CD14-positive monocyte (primary cell): Measurements from ENCODE around the gene CD2BP2. TPM values are rescaled to one million over a fixed set of nuclear protein-coding genes. Genes with fewer than 3 reads are reported as not detected.

Source experiments
- DNase-seq, 3 donors: peaks; one replicate each; pipeline ENCODE4 v3.0.0-alpha.2; 2011 to 2022
- H2AFZ ChIP-seq: 2 replicates; pipeline ENCODE4 v1.6.0; 2012; ENCODE audit warnings: mild to moderate bottlenecking, low read depth, low read length, inconsistent platforms; ENCODE audit not compliant: insufficient read depth, poor library complexity, severe bottlenecking
- H3K27ac ChIP-seq, 2 donors: 1 replicate in 1 of 2; 2 replicates in 1 of 2; pipeline ENCODE4 v1.5.1; 2012 to 2013; ENCODE audit warnings: low read length in 2 of 2, control low read depth in 1 of 2, inconsistent platforms in 1 of 2, low read depth in 1 of 2, mild to moderate bottlenecking in 1 of 2
- H3K27me3 ChIP-seq, 2 donors: one replicate each; pipeline versions ENCODE4 v1.6.0 to v1.6.1; 2011 to 2013; ENCODE audit warnings: low read length in 2 of 2; ENCODE audit not compliant: control insufficient read depth in 2 of 2, insufficient read depth in 2 of 2
- H3K36me3 ChIP-seq, 2 donors: replicated peaks in 1 of 2; 1 replicate in 1 of 2; 2 replicates in 1 of 2; pipeline versions ENCODE4 v1.5.1 to v1.6.1; 2012 to 2013; ENCODE audit warnings: low read length in 2 of 2, control low read depth in 1 of 2, inconsistent platforms in 1 of 2, mild to moderate bottlenecking in 1 of 2; ENCODE audit not compliant: insufficient read depth in 2 of 2, control insufficient read depth in 1 of 2
- H3K4me1 ChIP-seq, 2 donors: 1 replicate in 1 of 2; 2 replicates in 1 of 2; pipeline versions ENCODE4 v1.5.1 to v1.6.1; 2012 to 2013; ENCODE audit warnings: low read length in 2 of 2, control low read depth in 1 of 2, inconsistent platforms in 1 of 2, mild to moderate bottlenecking in 1 of 2, moderate library complexity in 1 of 2; ENCODE audit not compliant: insufficient read depth in 2 of 2, control insufficient read depth in 1 of 2
- H3K4me2 ChIP-seq: replicated peaks from 2 replicates; pipeline ENCODE3; 2012; ENCODE audit warnings: low read length, moderate library complexity, mild to moderate bottlenecking; ENCODE audit not compliant: poor library complexity, severe bottlenecking; ENCODE audit errors: extremely low read depth
- H3K4me3 ChIP-seq, 3 experiments: fragments of 200-600 bp in 1 of 3; sonication (generic) in 1 of 3; replicated peaks in 1 of 3; 1 replicate in 2 of 3; 2 replicates in 1 of 3; pipeline ENCODE4 v1.5.1; 2011 to 2013; ENCODE audit warnings: low read length in 3 of 3, mild to moderate bottlenecking in 3 of 3, control low read depth in 2 of 3, low read depth in 2 of 3, inconsistent platforms in 1 of 3, moderate library complexity in 1 of 3
- H3K79me2 ChIP-seq: 2 replicates; pipeline ENCODE4 v1.6.0; 2012; ENCODE audit warnings: mild to moderate bottlenecking, control low read depth, inconsistent platforms, low read length, moderate library complexity; ENCODE audit not compliant: insufficient read depth
- H3K9ac ChIP-seq: 2 replicates; pipeline ENCODE4 v1.6.0; 2017; ENCODE audit warnings: low read length, mild to moderate bottlenecking; ENCODE audit not compliant: insufficient read depth, poor library complexity, severe bottlenecking
- H3K9me3 ChIP-seq, 2 donors: replicated peaks in 1 of 2; 1 replicate in 1 of 2; 2 replicates in 1 of 2; pipeline versions ENCODE4 v1.5.1 to v1.6.1; 2012 to 2013; ENCODE audit warnings: low read length in 2 of 2, control low read depth in 1 of 2; ENCODE audit not compliant: control insufficient read depth in 1 of 2, insufficient read depth in 1 of 2
- H4K20me1 ChIP-seq: 2 replicates; pipeline ENCODE4 v1.6.0; 2012; ENCODE audit warnings: mild to moderate bottlenecking, low read length, control low read depth, moderate library complexity; ENCODE audit not compliant: insufficient read depth
- H3K27ac Mint-ChIP-seq, 7 donors: one replicate each; pipeline ENCODE4 v1.8.0; 2020; ENCODE audit warnings: mild to moderate bottlenecking in 7 of 7, mixed read lengths in 7 of 7, moderate library complexity in 6 of 7, inconsistent platforms in 2 of 7
- H3K27me3 Mint-ChIP-seq, 3 donors: one replicate each; pipeline ENCODE4 v1.8.0; 2021 to 2022; ENCODE audit warnings: low read depth in 3 of 3, mild to moderate bottlenecking in 3 of 3, mixed read lengths in 3 of 3, moderate library complexity in 3 of 3, inconsistent platforms in 1 of 3
- H3K36me3 Mint-ChIP-seq, 2 donors: one replicate each; pipeline ENCODE4 v1.8.0; 2020; ENCODE audit warnings: mixed read lengths in 2 of 2, inconsistent platforms in 1 of 2, mild to moderate bottlenecking in 1 of 2
- H3K4me1 Mint-ChIP-seq: one replicate; pipeline ENCODE4 v1.8.0; 2020; ENCODE audit warnings: mild to moderate bottlenecking, mixed read lengths
- H3K4me3 Mint-ChIP-seq, 2 donors: one replicate each; pipeline ENCODE4 v1.8.0; 2020; ENCODE audit warnings: mild to moderate bottlenecking in 2 of 2, mixed read lengths in 2 of 2, moderate library complexity in 1 of 2
- H3K9me3 Mint-ChIP-seq, 7 donors: one replicate each; pipeline ENCODE4 v1.8.0; 2020 to 2022; ENCODE audit warnings: mixed read lengths in 7 of 7, mild to moderate bottlenecking in 6 of 7, moderate library complexity in 6 of 7, inconsistent platforms in 2 of 7
- WGBS: methylation state at CpG from one replicate; pipeline ENCODE4 v1.1.5; 2013; ENCODE audit warnings: missing lambda C conversion rate; ENCODE audit not compliant: insufficient coverage; 5-methylcytosine and 5-hydroxymethylcytosine counted together
- intact Hi-C, 2 donors: fragments of 100-400 bp; cut with micrococcal nuclease; formaldehyde crosslinking; loops; one replicate each; pipeline versions ENCODE4 v1.15.0 to v1.15.1; 2023
- polyA plus RNA-seq, 3 donors: library from polyadenylated mRNA; depleted of rRNA in 1 of 3; unstranded in 2 of 3; stranded (reverse) in 1 of 3; fragments of 300-500 nt in 2 of 3; fragments of >200 nt in 1 of 3; fragmentation: Illumina TruSeq in 2 of 3; gene quantifications; 1 replicate in 2 of 3; 2 replicates in 1 of 3; pipeline ENCODE4 v1.2.3, GENCODE V29; 2012 to 2021
- TF ChIP-seq, protein P1 (sequence below): fragments of 200-600 bp; IDR thresholded peaks from one replicate; pipeline ENCODE4 v1.8.0; 2022; ENCODE audit warnings: antibody characterized with exemption, mild to moderate bottlenecking

CD2BP2 gene
- polyA plus RNA-seq, 3 donors = 23.9 to 31.8 (median 31.0) TPM

DNA sequence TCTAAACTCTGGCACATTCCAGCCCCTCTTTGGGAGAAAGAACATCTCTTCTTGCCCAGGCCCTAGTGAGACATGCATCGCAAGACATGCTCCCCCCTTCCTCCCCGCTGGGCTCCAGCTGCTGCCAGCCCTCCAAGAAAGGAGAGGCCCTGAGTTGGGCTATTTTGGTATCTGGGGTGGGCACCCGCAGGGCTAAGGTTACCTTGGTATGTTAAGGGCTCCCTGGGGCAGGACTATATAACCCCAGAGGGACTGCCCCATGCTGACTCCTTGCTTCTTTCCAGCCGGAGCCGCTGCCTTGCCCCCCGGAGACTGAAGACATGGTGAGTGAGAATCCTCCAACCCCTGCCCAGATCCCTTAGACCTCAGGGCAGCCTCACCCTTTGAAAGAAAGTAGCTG, 19.4 kb upstream of the CD2BP2 start, which contains the start of gene MYL11:
Gene MYL11 (plus strand): TSS at position 265 of the 400 bp plus-strand sequence. CDS start 56 bp downstream, at position 321.
- 100% methylated on average over 2 of the region's 6 CpGs for whole genome bisulfite sequencing
- H3K27ac Mint-ChIP-seq = peak within 1 kb of the TSS in 2 of 7 donors; percentile 37 to 50

DNA sequence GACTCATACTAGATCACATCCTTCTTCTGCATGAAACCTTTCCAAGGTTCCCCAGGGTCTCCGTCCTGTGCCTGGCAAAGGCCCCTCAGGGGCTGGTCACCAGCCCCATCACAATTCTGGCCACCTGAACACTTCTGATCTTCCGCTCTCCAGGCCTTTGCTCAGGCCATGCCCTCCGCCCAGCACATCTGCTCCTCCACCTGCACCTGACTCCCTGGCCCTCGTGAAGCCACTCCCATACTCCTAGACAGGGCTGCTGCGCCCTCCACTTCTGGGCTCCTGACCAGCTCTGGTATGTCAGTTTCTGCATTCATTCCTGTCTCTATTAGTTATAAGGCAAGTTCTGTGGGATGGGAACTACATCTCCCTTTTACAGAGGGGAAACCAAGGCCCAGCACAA, 17.6 kb upstream of the CD2BP2 start:
- Mint-ChIP-seq H3K27ac (peak overlapping the region in 3 of 7 donors; percentile 9 to 43 (median 28)), H3K9me3 (peaks cover 0 to 3% (median 0%) of the 10 kb centered on the region in 7 donors), H3K4me3 (peak overlapping the region in 1 of 2 donors; percentile 31), H3K4me1 (peaks cover 35% of the 10 kb centered on the region), H3K27me3 (peaks cover 0 to 6% (median 0%) of the 10 kb centered on the region in 3 donors), H3K36me3 (no peaks in the 10 kb centered on the region)
- TF ChIP-seq, protein P1, sequence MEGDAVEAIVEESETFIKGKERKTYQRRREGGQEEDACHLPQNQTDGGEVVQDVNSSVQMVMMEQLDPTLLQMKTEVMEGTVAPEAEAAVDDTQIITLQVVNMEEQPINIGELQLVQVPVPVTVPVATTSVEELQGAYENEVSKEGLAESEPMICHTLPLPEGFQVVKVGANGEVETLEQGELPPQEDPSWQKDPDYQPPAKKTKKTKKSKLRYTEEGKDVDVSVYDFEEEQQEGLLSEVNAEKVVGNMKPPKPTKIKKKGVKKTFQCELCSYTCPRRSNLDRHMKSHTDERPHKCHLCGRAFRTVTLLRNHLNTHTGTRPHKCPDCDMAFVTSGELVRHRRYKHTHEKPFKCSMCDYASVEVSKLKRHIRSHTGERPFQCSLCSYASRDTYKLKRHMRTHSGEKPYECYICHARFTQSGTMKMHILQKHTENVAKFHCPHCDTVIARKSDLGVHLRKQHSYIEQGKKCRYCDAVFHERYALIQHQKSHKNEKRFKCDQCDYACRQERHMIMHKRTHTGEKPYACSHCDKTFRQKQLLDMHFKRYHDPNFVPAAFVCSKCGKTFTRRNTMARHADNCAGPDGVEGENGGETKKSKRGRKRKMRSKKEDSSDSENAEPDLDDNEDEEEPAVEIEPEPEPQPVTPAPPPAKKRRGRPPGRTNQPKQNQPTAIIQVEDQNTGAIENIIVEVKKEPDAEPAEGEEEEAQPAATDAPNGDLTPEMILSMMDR = no peak
- no peak for DNase-seq
- Histone ChIP-seq H3K79me2 (peaks cover 24% of the 10 kb centered on the region), H3K9ac (no peak overlapping the region), H3K27me3 (no peaks in the 10 kb centered on the region), H3K9me3 (no peaks in the 10 kb centered on the region), H3K4me3 (no peak overlapping the region), H3K4me2 (no peak overlapping the region), H3K4me1 (peaks cover 29 to 39% of the 10 kb centered on the region in 2 donors), H3K36me3 (peaks cover 0 to 1% of the 10 kb centered on the region in 2 donors), H4K20me1 (peaks cover 14% of the 10 kb centered on the region), H2AFZ (no peak overlapping the region), H3K27ac (no peak overlapping the region)
- WGBS = 100% methylated on average over 3 of the region's 5 CpGs
- intact Hi-C loops = loop anchor here (10.0 kb wide), 2 partner anchors 282 to 342 kb away; partner anchors contain the start of genes FBRS (in 1 of the 2) and PRR14 (in 1 of the 2)

More for the DNA sequence above, 19.4 kb upstream of the CD2BP2 start, which contains the start of gene MYL11:
- Histone ChIP-seq H4K20me1 (no peaks in the 10 kb centered on the region), H2AFZ (no peak within 1 kb of the TSS), H3K9ac (no peak within 1 kb of the TSS), H3K4me3 (no peak within 1 kb of the TSS), H3K27me3 (no peaks in the 10 kb centered on the region), H3K36me3 (no peaks in the 10 kb centered on the region), H3K9me3 (no peaks in the 10 kb centered on the region), H3K79me2 (peaks cover 12% of the 10 kb centered on the region), H3K27ac (no peak within 1 kb of the TSS), H3K4me1 (peaks cover 31 to 38% of the 10 kb centered on the region in 2 donors), H3K4me2 (no peak within 1 kb of the TSS)
- H3K27me3 Mint-ChIP-seq = peaks cover 0 to 6% (median 0%) of the 10 kb centered on the region in 3 donors
- H3K4me3 Mint-ChIP-seq = no peak within 1 kb of the TSS
- intact Hi-C loops = loop anchor here (10.0 kb wide), 2 partner anchors 280 to 340 kb away; partner anchors contain the start of genes FBRS (in 1 of the 2) and PRR14 (in 1 of the 2)
- H3K4me1 Mint-ChIP-seq = peaks cover 30% of the 10 kb centered on the region
- TF ChIP-seq, protein P1 = no peak
- DNase-seq = no peak
- no peaks in the 10 kb centered on the region for H3K9me3 Mint-ChIP-seq
- no peaks in the 10 kb centered on the region for H3K36me3 Mint-ChIP-seq
